GM06990 (cell line): ENCODE results near the gene NOL11.

Source experiments
- DNase-seq: peaks from one replicate; pipeline ENCODE4 v3.0.0-alpha.2; 2011; ENCODE audit not compliant: insufficient read length; ENCODE audit errors: extremely low read depth
- H3K27me3 ChIP-seq: replicated peaks from 2 replicates; pipeline ENCODE4 v1.6.0; 2011; ENCODE audit warnings: low read length; ENCODE audit not compliant: control insufficient read depth, insufficient read depth
- H3K36me3 ChIP-seq: 2 replicates; pipeline ENCODE4 v1.5.1; 2011; ENCODE audit warnings: low read length; ENCODE audit not compliant: control insufficient read depth, insufficient read depth
- H3K4me3 ChIP-seq: replicated peaks from 2 replicates; pipeline ENCODE4 v1.5.1; 2011; ENCODE audit warnings: low read depth, mild to moderate bottlenecking, control low read depth, low read length
- CTCF ChIP-seq: IDR thresholded peaks from 2 replicates; pipeline ENCODE4 v1.5.1; 2011; ENCODE audit warnings: low read length, control low read depth, mild to moderate bottlenecking, inconsistent platforms; ENCODE audit not compliant: insufficient read depth, poor library complexity, severe bottlenecking

NOL11 gene

GRCh38 chr17:67711916-67712315 is 5.8 kb upstream of the NOL11 start:
- TF ChIP-seq CTCF: no peak
- no peak for DNase-seq

DNA sequence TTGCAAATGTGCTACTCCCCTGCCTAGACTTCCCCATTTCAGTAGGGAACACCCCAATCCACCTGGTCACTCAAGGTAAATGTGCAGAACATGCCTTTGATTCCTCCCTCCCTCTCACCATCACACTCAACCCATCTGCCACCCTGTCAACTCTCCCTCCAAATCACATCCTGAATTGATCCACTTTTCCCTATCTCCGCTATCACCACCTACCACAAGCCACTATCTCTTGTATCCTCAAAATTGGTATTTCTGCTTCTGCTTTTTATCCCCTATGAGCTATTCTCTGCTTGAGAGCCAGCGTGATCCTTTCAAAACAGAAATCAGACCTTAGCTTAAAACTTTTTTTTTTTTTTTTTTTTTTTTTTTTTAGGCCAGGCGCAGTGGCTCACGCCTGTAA is 5.4 kb upstream of the NOL11 start:
- no peaks in the 10 kb centered on the region for H3K27me3 ChIP-seq
- no peak overlapping the region for H3K4me3 ChIP-seq
- H3K36me3 ChIP-seq: no peaks in the 10 kb centered on the region
- DNase-seq: no peak
- no peak for TF ChIP-seq CTCF

More at GRCh38 chr17:67711916-67712315, 5.8 kb upstream of the NOL11 start:
- Histone ChIP-seq H3K27me3 (no peaks in the 10 kb centered on the region), H3K36me3 (no peaks in the 10 kb centered on the region), H3K4me3 (no peak overlapping the region)

GRCh38 chr17:67713169-67713568 is 4.6 kb upstream of the NOL11 start:
- H3K4me3 ChIP-seq: no peak overlapping the region
- TF ChIP-seq CTCF: no peak
- DNase-seq: no peak
- no peaks in the 10 kb centered on the region for H3K27me3 ChIP-seq
- H3K36me3 ChIP-seq: no peaks in the 10 kb centered on the region

- H3K4me3 ChIP-seq: peak overlapping the region; percentile 69; the same call in 1 of the 2 replicates
- H3K27me3 ChIP-seq: no peaks in the 10 kb centered on the region
- H3K36me3 ChIP-seq: no peaks in the 10 kb centered on the region; the same call in 1 of the 2 replicates
- DNase-seq: no peak
- no peak for TF ChIP-seq CTCF
These were observed 1.3 kb upstream of the NOL11 start for GRCh38 chr17:67716405-67716798.

DNA sequence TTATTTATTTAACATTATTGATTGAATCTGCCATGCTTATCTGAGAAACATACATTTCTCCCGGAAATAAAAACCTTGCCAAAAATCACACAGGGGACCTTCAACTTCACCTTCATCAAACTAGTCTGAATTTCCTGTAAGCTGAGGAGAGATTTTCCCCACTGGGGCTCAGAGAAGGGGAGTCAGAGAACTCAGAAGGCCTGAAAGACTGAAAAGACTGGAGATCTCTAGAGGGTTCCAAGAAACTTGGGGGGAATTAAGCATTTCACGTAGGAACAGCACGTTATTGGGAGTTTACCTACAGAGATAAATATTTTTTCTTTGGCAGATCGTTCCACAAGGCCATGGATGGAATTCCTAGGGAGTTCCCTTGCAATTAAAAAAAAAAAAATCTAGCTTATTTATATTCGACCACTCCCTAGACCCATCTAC is 528 bp upstream of the NOL11 start:
- DNase-seq: no peak
- Histone ChIP-seq H3K4me3 (peak overlapping the region; percentile 69), H3K36me3 (peaks cover 3% of the 10 kb centered on the region), H3K27me3 (no peaks in the 10 kb centered on the region)
- TF ChIP-seq CTCF: no peak

DNA sequence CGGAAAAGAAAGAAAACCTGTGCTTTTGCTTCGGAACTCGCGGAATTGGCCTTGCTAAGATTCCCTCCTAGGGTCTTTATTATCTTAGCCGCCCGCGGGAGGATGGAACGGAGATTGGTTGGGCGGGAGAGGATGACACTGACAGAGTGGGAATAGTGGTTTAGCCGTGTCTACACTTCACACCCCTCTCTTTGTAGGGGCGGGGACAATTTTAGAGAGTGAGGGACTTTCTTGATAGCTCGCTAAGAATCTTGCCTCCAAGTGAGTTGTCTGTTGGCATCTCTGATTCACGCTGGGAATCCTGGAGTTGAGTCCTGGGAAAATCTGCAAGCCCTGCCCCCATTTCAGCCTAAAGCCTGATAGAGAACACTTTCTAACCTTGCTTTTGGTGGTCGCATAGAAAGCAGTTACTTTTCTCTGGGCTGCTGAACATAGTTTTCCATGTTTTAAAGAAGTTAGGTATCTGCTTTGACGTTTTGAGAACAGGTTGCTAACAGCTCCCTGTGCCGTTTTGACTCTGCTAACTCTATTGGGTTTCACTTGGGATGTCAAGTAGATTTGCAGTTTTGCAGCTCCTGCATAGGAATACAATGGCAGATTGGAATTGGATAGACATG is 697 bp downstream of the NOL11 start:
- TF ChIP-seq CTCF: no peak
- DNase-seq: no peak
- Histone ChIP-seq H3K27me3 (no peaks in the 10 kb centered on the region), H3K4me3 (peak overlapping the region; percentile 76), H3K36me3 (peaks cover 5% of the 10 kb centered on the region)
